Neural cell (in vitro differentiated cells): ENCODE results near the gene ETFA. TPM values are rescaled to one million over a fixed set of nuclear protein-coding genes. Genes with fewer than 3 reads are reported as not detected.

Source experiments
- H2AFZ ChIP-seq: fragments of 200-600, 300-800 bp; sonication (generic), shearing (Covaris generic); 2 replicates; pipeline ENCODE4 v1.6.0; 2014; ENCODE audit warnings: low read depth, mild to moderate bottlenecking, antibody characterized with exemption, low read length, moderate library complexity
- H3F3A ChIP-seq: fragments of 200-600 bp; shearing (Covaris generic); 2 replicates; pipeline ENCODE4 v1.6.1; 2016; ENCODE audit warnings: mild to moderate bottlenecking, moderate library complexity, mixed read lengths, antibody characterized with exemption, low read length; ENCODE audit not compliant: insufficient read depth, poor library complexity, severe bottlenecking
- H3K27ac ChIP-seq: fragments of 200-600, 300-800 bp; sonication (generic), shearing (Covaris generic); 2 replicates; pipeline ENCODE4 v1.5.1; 2014; ENCODE audit warnings: mild to moderate bottlenecking, low read length, moderate library complexity
- H3K27me3 ChIP-seq: fragments of 300-800, 200-600 bp; sonication (generic), shearing (Covaris generic); 2 replicates; pipeline ENCODE4 v1.6.0; 2014; ENCODE audit warnings: mild to moderate bottlenecking, low read depth, low read length, moderate library complexity; ENCODE audit not compliant: insufficient read depth
- H3K36me3 ChIP-seq: fragments of 300-800, 200-600 bp; sonication (generic), shearing (Covaris generic); 2 replicates; pipeline ENCODE4 v1.5.1; 2014; ENCODE audit warnings: mild to moderate bottlenecking, antibody characterized with exemption, low read length, moderate library complexity; ENCODE audit not compliant: insufficient read depth
- H3K4me2 ChIP-seq: fragments of 300-800, 200-600 bp; sonication (generic), shearing (Covaris generic); 2 replicates; pipeline ENCODE4 v1.6.0; 2014; ENCODE audit warnings: mild to moderate bottlenecking, low read length
- H3K4me3 ChIP-seq: fragments of 300-800, 200-600 bp; sonication (generic), shearing (Covaris generic); 2 replicates; pipeline ENCODE4 v1.5.1; 2014; ENCODE audit warnings: mild to moderate bottlenecking, low read length, moderate library complexity
- H3K79me2 ChIP-seq: fragments of 200-600 bp; shearing (Covaris generic); replicated peaks from 2 replicates; pipeline ENCODE4 v1.6.0; 2014; ENCODE audit warnings: mild to moderate bottlenecking, low read length, moderate library complexity; ENCODE audit not compliant: insufficient read depth
- H3K9ac ChIP-seq: fragments of 300-800, 200-600 bp; sonication (generic), shearing (Covaris generic); 2 replicates; pipeline ENCODE4 v1.6.1; 2016; ENCODE audit warnings: mild to moderate bottlenecking, low read length, mixed read lengths
- H3K9me2 ChIP-seq: fragments of 200-600 bp; shearing (Covaris generic); 2 replicates; pipeline ENCODE4 v1.6.1; 2016; ENCODE audit warnings: mild to moderate bottlenecking, low read length, mixed read lengths; ENCODE audit not compliant: insufficient read depth
- H3K9me3 ChIP-seq: fragments of 200-600, 300-800 bp; sonication (generic), shearing (Covaris generic); 2 replicates; pipeline ENCODE4 v1.6.1; 2016; ENCODE audit warnings: mild to moderate bottlenecking, mixed run types, low read length, moderate library complexity, mixed read lengths
- H4K20me1 ChIP-seq: fragments of 200-600 bp; shearing (Covaris generic); 2 replicates; pipeline ENCODE4 v1.6.1; 2016; ENCODE audit warnings: mild to moderate bottlenecking, mixed run types; ENCODE audit not compliant: insufficient read depth
- CTCF ChIP-seq: fragments of 450-650 bp; IDR thresholded peaks from 2 replicates; pipeline ENCODE4 v1.5.1; 2014; ENCODE audit warnings: antibody characterized with exemption, mild to moderate bottlenecking, moderate library complexity; ENCODE audit not compliant: poor library complexity, severe bottlenecking
- EP300 ChIP-seq: fragments of 450-650 bp; conservative IDR thresholded peaks from 2 replicates; pipeline ENCODE4 v1.6.1; 2014; ENCODE audit warnings: antibody characterized with exemption, mild to moderate bottlenecking, moderate library complexity; ENCODE audit not compliant: poor library complexity, severe bottlenecking
- EZH2 ChIP-seq: fragments of 200-600, 300-800 bp; shearing (Covaris generic), sonication (generic); IDR thresholded peaks from 2 replicates; pipeline ENCODE4 v1.6.1; 2014; ENCODE audit warnings: antibody characterized with exemption, low read length, borderline replicate concordance, mild to moderate bottlenecking; ENCODE audit not compliant: insufficient read depth, poor library complexity, severe bottlenecking
- MXI1 ChIP-seq: fragments of 450-650 bp; conservative IDR thresholded peaks from 2 replicates; pipeline ENCODE4 v1.6.1; 2014; ENCODE audit warnings: antibody characterized with exemption, mild to moderate bottlenecking; ENCODE audit not compliant: poor library complexity, severe bottlenecking
- POLR2AphosphoS5 ChIP-seq: IDR thresholded peaks from 2 replicates; pipeline ENCODE4 v1.6.1; 2012
- RAD21 ChIP-seq: fragments of 450-650 bp; conservative IDR thresholded peaks from 2 replicates; pipeline ENCODE4 v1.6.1; 2014; ENCODE audit warnings: antibody characterized with exemption, mild to moderate bottlenecking, moderate library complexity
- REST ChIP-seq: IDR thresholded peaks from 2 replicates; pipeline ENCODE4 v1.6.1; 2012; ENCODE audit warnings: borderline replicate concordance
- SMC3 ChIP-seq: fragments of 450-650 bp; conservative IDR thresholded peaks from 2 replicates; pipeline ENCODE4 v1.6.1; 2014; ENCODE audit warnings: antibody characterized with exemption, mild to moderate bottlenecking, moderate library complexity; ENCODE audit not compliant: poor library complexity
- TAF1 ChIP-seq: IDR thresholded peaks from 2 replicates; pipeline ENCODE4 v1.6.1; 2012; ENCODE audit warnings: low read depth
- polyA plus RNA-seq: library from polyadenylated mRNA; depleted of rRNA; stranded (reverse); fragments of >200 nt; gene quantifications from 2 replicates; pipeline ENCODE4 v1.2.3, GENCODE V29; 2014

The ETFA gene
- polyA plus RNA-seq, 1 donor from 2014 or later, result 145 TPM

- H2AFZ ChIP-seq, result no peak overlapping the region
- H3F3A ChIP-seq, result no peaks in the 10 kb centered on the region
- H3K4me2 ChIP-seq, result no peak overlapping the region
- no peaks in the 10 kb centered on the region for H3K36me3 ChIP-seq
- H3K27me3 ChIP-seq, result peaks cover 8% of the 10 kb centered on the region
- TF ChIP-seq MXI1 (no peak), TAF1 (no peak), POLR2AphosphoS5 (no peak), EZH2 (no peak), EP300 (no peak), REST (no peak), RAD21 (no peak), CTCF (no peak), SMC3 (no peak)
- no peaks in the 10 kb centered on the region for H4K20me1 ChIP-seq
- no peak overlapping the region for H3K9ac ChIP-seq
- no peaks in the 10 kb centered on the region for H3K9me2 ChIP-seq
- H3K27ac ChIP-seq, result no peak overlapping the region
- no peaks in the 10 kb centered on the region for H3K79me2 ChIP-seq
- H3K9me3 ChIP-seq, result no peaks in the 10 kb centered on the region
- H3K4me3 ChIP-seq, result no peak overlapping the region
Measured at GRCh38 chr15:76191539-76192244, 119.6 kb downstream of the ETFA start.

GRCh38 chr15:76190751-76191538 lies 120.3 kb downstream of the ETFA start:
- no peak overlapping the region for H3K4me2 ChIP-seq
- peaks cover 8% of the 10 kb centered on the region for H3K27me3 ChIP-seq
- TF ChIP-seq POLR2AphosphoS5 (no peak), SMC3 (peak; percentile 84), RAD21 (peak; percentile 88), CTCF (peak; percentile 92)
- no peak overlapping the region for H3K4me3 ChIP-seq
- no peaks in the 10 kb centered on the region for H3F3A ChIP-seq
- no peaks in the 10 kb centered on the region for H3K36me3 ChIP-seq
- H3K9me3 ChIP-seq, result no peaks in the 10 kb centered on the region
- H4K20me1 ChIP-seq, result no peaks in the 10 kb centered on the region
- no peak overlapping the region for H3K9ac ChIP-seq
- no peaks in the 10 kb centered on the region for H3K9me2 ChIP-seq
- H3K79me2 ChIP-seq, result no peaks in the 10 kb centered on the region
- H3K27ac ChIP-seq, result no peak overlapping the region
- no peak overlapping the region for H2AFZ ChIP-seq
